NOMO-1 treated with dmso at 0.1 percent for 144 hours (cell line): ENCODE results near the gene INPP5K.
A peak's percentile ranks its signal among the peaks of the same experiment; 100 is the strongest.
"Not testable (repeated sequence)": the region's sequence is repeated elsewhere in the genome, so short reads cannot be mapped to it uniquely, and the experiment has no call there.

Source experiments
- DNase-seq: peaks from one replicate; lab custom pipeline; 2025; ENCODE audit not compliant: unreplicated experiment; lab: John Stamatoyannopoulos, UW

INPP5K gene

DNA sequence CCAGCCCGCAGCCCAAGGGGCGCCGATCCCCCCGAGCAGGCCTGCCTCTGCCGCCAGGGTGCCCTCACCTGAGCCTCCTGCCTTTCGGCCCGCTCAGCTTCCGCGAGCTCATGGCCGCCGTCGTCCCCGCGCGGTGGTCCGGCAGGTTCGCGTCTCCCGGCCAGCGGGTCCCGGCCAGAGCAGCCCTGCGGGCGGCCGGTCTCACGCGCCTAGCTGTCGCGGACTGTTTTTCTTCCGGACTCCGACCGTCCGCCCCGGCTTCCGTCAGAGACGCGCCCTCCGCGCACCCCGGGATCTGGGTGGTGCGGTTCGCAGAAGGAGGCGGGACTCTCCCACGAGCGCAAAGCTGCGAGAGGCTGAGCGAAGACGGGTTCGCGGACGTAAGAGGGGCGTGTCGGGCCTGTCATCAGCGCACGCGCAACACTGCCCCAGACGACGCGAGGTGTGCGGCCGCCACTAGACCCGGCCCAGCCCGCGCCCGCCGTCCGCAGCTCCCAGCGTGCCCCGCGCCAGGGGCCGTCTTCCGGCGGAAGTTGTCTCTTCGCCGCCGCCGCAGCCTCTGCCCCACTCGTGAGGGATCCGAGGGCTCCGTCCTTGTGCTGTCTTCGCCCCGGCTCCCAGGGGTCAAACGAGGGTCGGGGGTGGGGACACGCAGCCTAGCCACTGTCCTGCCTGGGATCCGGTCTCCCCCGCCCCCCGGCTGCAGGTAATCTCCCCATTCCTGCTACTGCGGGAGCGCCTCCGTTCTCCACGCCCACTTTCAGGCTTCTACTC, at the start of gene INPP5K:
Gene INPP5K, minus strand, starts transcription at position 225 of the 774 bp plus-strand sequence. Its CDS starts 113 bp downstream, at position 112.
- peak; percentile 97 for DNase-seq

DNA sequence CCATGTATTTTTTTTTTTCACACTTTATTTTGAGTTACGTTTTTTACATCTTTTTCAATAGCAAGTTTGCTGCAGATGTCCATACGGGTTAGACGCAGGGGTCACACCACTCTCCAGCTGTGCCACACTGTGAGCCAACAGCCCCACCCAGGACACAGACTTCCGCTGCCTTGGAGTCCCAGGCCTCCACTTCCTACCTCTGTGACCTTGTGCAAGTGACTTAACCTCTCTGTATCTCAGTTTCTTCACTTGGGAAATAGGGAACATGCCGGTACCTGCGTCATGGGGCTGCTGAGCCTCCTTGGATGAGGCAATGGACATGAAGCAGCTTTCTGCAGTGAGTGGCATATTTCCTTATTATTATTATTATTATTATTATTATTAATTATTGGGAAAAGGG, 49.5 kb upstream of the INPP5K start:
- no peak for DNase-seq

DNA sequence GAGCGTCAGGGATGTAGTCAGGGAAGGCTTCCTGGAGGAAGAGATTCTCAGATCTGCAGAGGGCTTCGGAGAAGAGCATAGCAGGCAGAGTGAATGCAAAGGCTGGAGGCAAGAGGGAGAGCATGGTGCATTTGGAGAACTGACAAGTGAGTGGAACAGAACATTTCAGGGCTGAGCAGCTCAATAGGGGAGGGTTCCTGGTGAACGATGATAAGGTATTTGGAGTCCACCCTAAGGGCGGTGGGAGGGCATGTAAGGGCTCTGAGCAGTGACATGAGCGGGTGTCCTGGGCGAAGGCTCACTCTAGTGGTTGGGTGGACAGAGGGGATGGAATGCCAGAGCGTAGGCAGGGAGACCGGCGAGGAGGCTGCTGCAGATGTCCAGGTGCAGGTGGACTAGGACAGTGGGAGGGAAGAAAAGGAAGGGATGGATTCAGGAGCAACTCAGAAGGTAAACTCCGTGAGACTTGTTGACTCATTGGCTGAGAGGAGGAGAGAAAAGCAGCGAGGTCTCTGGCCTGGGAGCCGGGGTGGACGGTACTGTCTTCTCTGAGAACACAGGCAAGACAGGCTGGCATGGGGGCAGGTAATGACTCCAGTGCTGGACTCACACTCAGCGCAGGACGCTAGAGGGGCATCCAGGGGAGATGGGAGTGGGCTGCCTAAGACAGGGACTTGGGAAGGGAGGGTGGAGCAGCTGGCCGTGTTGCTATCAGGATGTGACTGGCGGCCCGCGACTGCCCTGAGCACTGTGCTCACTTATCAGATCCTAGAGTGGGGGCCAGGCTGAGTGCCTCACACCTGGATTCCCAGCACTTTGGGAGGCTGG, 47.6 kb upstream of the INPP5K start:
- no peak for DNase-seq

DNA sequence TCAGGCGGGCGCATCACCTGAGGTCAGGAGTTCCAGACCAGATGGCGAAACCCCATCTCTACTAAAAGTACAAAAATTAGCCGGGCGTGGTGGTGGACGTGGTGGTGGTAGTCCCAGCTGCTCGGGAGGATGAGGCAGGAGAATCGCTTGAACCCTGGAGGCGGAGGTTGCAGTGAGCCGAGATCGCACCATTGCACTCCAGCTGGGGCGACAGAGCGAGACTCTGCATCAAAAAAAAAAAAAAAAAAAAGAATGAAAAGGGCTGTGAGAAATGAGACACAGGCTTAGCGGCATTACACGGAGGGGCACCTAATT, 47.0 kb upstream of the INPP5K start:
- DNase-seq = not testable (repeated sequence)

DNA sequence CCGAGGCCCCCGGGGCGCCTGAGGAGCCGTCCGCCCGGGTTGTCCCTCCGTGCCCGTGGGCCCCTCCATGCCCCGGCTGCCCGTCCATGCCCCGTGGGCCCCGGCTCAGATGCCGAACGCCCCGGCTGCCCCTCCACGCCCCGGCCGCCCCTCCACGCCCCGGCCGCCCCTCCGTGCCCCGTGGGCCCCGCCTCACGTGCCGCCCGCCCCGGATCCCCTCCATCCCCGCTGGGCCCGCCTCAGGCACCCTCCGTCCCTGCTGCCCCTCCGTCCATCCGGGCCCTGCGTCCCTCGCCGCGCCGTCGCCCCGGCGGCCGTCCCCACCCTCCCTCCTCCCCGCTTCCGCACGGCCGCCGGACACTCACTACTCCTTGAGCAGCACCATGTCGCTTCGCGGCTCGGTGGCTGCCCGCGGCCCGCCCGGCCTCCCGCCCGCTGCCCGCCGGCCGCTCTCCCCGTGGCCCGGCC, 45.8 kb upstream of the INPP5K start:
- no peak for DNase-seq

DNA sequence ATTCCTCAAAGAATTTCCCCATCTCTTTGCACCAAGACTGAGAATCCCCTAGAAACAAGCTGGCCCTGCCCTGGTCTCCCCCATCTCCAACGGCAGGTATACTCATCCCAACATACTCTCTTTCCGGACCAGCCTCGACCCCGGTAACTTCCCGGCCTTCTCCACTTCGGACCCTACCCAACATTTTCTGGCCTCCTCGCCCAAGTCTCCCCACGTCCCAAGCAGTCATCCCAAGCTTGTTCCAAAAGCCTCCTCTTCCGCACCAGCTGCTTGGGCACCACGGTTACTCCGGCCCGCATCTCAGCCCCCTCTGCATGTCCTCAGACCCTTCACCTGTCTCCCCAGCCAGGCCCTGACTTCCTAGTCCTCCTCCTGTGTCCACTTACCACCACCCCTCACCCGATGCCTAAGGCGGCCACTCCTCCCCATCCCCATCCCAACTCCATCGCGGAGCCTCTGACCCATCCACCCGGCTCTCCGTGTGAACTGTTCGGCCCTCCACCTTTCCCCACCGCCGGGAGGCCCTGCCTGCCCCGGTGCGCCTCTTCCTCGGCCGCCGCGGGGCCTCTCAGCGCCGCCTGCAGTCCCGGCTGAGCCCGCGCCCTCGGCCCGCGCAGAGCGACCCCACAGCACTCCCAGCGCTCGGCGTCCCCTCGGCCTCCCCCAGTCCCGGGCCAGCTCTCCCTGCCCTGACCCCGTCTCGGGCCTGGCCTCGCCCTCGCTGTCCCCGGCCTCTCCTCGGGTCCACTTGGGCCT, 45.2 kb upstream of the INPP5K start:
- DNase-seq = peak; percentile 6

DNA sequence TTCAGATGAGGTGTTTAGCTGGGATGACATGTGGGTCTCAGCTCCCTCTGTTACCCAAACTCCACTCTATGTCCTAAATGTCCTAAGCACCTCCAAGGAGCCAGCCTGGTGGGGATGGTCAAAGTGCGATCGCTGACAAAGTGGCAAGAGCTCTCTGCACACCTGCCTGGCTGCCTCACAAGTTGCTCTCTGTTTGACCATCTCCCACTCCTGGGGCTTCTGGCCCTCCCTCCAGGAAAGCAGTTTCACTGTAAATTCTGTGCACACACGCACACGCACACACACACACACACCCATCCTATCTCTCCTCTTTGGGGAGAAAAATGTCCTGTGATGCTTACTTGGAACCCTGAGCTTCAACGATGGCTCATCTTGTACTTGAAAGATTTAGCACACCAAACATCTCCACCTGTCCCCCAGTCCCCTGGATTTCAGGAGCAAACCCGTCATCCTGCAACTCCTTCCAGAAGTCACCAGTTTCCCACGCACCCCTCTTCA, 44.5 kb upstream of the INPP5K start:
- DNase-seq = no peak

DNA sequence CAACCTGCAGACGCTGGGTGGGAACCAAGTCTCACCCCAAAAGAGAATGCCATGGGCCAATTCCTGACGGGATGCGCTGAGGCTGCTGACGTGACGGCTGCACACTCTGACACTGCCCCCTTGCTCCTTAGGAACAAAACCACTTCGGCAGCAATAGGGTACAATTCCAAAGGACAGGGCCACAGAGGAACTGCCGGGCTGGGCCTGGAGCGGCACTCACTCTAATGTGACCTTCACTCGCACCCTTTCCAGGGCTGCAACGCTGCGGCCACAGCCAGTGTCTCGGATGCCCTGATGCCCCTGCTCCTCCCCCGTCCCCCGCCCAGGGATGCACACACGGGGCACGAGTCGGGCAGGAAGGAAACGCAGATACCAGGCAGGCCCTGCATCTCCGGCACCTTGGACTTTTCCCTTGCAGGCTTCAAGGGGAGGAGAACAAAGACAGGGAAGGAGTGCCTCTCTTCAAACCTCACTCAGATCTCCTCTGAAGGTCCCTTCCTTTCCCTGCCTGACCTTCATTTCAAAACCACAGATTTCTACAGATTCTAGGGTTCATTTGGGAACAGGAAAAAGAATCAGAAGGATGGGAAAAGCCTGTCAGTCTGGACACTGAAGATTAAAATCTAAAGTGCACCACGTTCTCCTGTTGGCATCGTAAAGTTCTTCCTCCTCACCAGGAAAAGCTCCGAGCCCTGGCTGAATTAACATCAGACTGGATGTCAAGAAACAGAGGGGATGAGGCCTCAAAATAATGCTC, 43.9 kb upstream of the INPP5K start:
- no peak for DNase-seq

DNA sequence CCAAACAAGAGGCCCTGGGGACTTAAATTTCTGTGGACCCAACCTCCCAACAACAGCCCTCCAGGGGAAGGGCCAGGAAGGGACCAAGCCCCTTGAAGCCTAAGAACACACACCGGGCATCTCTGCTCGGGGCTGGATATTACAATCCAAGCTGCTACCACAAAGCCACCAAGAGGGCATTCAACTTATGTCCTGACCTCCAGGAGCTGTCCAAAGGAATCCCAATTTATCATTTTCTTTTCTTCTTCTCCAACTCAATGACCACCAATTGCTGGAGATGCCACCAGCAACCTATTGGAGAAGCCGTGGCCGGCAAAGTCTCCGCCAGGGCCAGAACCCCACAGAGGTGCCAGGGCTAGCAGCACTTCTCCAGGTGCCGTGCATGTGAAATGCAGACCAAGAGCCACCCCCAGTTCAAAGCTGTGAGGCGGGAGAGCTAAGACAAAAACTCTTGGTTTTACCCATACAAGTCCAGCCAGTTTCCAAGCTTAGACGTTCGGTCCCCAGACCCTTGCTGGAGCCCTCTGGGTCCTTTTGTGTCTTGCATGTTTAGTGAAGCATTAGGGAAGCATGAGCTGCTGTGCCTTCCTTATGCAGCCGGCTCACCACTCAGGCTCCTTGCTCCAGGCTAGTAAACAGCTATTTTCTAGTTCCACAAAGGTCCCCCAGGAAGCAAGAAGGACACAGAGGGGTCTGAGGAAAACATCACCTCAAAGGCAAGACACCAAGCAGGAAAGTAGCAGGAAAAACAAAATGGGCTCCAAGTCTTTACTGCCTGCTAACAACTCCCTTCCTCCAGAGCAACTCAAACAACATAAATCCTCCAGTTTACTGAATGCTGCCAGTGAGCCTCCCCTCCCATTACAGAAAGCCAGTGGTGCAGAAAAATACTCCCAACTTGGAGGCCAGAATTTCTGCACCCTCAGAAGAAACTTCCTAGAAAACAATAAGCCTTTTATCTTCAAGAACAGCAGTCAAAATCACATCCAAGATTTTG, 42.9 kb upstream of the INPP5K start:
- no peak for DNase-seq

DNA sequence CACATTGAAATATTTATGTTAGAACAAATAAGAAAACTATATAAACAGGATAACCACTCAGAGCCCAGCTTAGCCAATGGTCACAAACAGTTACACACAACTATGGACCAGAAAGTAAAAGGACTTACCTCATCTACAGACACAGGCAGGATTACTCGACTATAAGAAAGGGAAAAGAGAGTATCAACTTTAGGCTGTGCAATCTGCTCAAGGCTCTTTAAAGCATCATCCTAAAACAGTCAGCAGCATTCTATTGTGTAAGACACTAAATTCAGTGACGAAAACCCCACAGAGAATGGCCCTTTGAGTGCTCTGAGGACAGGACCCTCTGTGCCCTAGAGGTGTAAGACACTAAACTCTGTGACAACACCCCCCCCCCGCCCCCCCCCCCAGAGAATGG, 42.0 kb upstream of the INPP5K start:
- DNase-seq = no peak

DNA sequence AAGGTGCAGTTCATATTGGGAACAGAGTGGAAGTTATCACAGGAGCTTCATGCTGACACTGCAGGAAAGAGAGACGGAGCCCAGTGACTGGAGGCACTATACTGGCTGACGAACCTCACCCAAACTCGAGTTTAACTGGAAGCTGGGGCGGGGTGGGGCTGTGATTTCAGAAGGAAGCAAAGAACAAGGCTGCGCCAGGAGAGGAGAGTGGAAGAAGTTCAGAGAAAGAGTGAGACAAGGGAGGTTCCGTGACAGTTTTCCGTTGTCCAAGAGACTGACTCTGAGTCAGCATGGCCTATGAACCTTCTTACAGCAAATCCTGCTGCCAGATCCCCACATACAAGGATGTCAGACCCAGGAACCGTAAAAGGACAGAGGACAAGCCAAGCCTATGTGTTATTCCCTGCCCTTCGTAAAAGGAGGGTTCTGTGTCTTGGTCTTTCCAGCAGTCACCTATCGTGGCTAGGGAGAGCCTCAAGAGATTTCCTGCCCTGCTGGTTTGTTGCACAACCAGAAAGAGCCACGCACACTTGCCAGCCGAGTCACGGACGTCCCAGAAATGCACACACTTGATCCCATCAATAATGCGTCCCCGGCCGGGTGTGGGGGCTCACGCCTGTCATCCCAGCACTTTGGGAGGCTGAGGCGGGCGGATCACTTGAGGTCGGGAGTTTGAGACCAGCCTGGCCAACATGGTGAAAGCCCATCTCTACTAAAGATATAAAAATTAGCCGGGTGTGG, 41.1 kb upstream of the INPP5K start:
- DNase-seq = no peak

DNA sequence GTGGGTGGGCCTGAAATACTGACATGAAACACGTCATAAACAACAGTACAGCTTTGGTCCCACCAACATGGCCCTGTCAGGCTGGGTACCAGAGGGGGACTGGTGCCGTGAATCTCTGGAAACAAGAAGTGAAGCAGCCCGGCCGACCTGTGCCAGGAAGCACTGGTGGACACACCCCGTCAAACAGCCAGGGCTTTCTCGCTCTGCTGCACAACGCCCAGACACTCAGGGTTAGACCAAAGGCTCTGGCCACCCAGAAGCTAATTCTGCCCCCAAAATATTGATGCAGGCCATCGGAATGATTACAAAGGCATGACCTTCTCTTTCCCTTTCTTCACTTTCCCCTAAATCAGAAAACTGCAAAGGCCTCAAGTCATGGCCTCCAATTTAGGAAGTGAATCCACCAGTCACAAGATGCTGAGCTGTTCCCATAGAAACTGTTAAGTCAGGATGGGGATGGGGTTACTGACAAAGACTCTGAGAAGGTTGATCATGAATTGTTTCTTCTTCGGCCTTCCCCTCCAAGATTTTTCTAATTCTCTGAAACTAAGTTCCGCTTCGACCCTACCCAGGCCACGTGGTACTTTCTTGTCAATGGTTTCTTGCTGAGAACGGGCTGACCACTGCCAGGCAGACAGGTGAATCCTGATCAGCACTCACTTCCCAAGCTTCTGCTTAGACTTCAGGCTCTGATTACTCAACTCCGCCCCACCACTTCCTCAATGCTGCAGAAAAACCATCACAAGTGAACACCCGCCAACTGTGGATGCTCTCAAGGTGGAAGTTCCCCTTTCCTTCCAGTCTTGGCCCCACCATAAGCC, 39.4 kb upstream of the INPP5K start:
- peak; percentile 79 for DNase-seq

DNA sequence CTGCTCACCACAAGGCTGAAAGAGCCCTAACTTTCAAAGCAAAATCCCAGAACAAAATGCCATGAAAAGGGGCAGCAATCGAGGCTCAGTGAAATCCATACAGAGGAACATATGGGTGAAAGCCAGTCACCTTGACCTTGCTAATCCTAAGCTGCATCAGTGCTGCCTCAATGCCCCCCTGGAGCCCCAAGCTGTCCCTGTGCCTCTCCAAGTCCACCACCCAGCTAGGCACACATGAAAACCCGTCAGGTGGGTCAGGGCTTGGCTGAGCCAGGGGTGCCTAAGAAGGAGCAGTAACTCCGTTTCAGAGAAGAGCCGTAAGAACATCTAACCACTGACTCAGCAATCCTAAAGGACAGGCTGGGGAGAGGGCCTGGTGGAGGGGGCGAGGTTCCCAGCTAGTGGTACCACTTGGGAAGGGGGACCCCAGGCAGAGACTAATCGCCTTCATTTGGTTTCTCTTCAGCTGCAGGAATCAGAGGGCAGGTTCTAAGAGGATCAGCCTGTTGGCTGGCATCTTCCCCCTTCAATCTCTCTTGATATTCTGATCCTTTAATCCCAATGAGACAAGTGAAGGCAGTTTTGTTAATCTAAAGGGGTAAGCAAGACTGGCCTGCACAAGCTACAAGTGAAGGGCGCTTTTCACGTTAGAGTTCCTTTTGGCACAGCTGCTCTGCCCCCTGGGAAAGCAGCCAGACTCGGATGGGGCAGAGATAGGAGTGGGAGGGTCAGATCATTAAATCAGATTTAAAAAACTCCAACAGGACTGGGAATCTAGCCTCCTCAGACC, 38.5 kb upstream of the INPP5K start:
- no peak for DNase-seq

DNA sequence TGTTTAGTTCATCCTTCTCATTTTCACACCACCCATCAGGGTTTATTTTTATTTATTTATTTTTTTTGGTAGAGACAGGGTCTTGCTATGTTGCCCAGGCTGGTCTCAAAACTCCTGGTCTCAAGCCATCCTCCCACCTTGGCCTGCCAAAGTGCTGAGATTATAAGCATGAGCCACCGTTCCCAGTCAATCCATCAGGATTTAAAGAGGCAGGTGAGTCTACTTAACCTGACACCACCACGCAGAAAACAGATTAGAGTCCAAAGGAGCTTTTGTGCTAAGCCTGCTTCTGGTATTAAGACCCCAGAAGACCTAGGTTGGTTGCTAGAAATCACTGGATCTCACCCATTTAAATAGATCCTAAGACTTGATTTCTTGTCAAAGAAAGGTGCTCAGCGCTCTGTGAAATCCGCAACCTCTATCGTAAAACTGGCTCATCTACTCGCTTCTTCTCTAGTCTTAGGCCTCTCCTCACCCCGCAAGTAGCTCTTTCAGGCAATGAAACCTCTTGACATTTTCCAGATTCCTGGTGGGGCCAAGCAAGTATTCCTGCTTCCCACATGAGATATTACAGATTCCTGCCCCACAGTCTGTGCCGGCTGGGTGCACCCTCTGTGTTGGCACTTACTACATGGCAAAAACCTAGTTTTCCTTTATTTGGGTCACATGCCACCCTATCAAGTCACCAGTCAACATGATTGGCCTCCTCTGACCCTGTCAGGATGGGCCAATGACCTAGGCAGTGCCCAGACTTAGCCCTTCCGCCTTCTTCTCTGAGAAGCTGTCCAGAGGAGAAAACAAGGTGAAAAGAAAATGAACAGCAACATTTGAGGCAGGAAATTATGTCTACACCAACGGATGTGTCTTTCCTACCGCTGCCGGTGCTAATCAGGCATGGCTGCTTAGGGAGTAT, 37.2 kb upstream of the INPP5K start:
- DNase-seq = no peak

DNA sequence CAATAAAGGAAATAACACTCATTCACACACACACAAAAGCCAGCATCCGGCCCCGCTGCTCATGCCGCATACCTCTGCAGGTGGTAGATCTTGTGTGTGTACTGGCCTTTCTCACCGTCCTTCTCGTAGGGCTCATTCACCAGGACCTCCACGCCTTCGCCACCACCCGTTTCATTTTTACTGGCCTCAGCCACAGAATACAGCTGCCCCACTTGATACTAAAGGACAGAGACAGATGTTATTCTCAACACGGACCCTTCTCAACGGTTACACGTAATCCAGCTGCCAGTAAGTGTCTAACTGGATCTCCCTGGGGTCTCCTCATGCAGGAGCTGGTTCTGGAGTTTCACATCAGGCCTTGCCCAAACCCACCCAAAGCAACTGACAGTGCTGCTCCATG, 36.5 kb upstream of the INPP5K start:
- DNase-seq = no peak

DNA sequence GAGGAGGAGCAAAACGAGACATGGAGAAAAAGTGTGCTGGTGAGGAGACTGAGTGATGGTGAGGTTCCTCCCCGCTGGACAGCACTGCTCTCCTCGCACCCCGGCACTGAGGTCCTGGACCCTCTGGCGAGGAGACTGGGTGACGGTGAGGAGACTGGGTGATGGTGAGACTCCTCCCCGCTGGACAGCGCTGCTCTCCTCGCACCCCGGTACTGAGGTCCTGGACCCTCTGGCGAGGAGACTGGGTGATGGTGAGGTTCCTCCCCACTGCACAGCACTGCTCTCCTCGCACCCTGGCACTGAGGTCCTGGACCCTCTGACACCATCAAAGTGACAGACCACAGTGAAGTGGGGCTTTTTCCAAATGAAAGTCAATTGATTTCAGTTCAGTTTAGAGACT, 35.3 kb upstream of the INPP5K start:
- no peak for DNase-seq
